Mucosa of descending colon (tissue), 3 donors: Measurements from ENCODE around the gene PIK3CB. TPM values are rescaled to one million over a fixed set of nuclear protein-coding genes. Genes with fewer than 3 reads are reported as not detected.
"Not testable (repeated sequence)": the region's sequence is repeated elsewhere in the genome, so short reads cannot be mapped to it uniquely, and the experiment has no call there.

ENCODE experiments used
- ATAC-seq: fragments of 200-7000 bp; cut with Tn5 transposase; one replicate; pipeline ENCODE4 v1.9.1; 2020; ENCODE audit warnings: mild to moderate bottlenecking, moderate library complexity
- DNase-seq, 3 donors: peaks; one replicate each; pipeline ENCODE4 v3.0.0-alpha.2; 2020
- H3K36me3 ChIP-seq: fragments of 200-600 bp; one replicate; pipeline ENCODE4 v1.8.0; 2021; ENCODE audit warnings: low read depth, mild to moderate bottlenecking
- H3K4me1 ChIP-seq: fragments of 200-600 bp; one replicate; pipeline ENCODE4 v1.8.0; 2021; ENCODE audit warnings: low read depth, mild to moderate bottlenecking
- H3K4me3 ChIP-seq: fragments of 200-600 bp; one replicate; pipeline ENCODE4 v1.8.0; 2021; ENCODE audit warnings: mild to moderate bottlenecking
- H3K9me3 ChIP-seq: fragments of 200-600 bp; one replicate; pipeline ENCODE4 v1.8.0; 2021; ENCODE audit warnings: mild to moderate bottlenecking
- CTCF ChIP-seq: fragments of 200-600 bp; IDR thresholded peaks from one replicate; pipeline ENCODE4 v1.8.0; 2022; ENCODE audit warnings: antibody characterized with exemption, mild to moderate bottlenecking
- intact Hi-C, 2 donors: fragments of 100-400 bp; cut with DNase I in 1 of 2; cut with micrococcal nuclease in 1 of 2; formaldehyde crosslinking; loops; one replicate each; pipeline versions ENCODE4 v1.11.0 to v1.11.1; 2022; cut with DNase I, micrococcal nuclease
- total RNA-seq, 3 donors: library from RNA; stranded (reverse); fragmentation: NEBNext Ultra II Directional in 2 of 3; extraction: Animal tissue kit (Norgen Biotek cat#: 25700) in 2 of 3; gene quantifications; one replicate each; pipeline versions ENCODE4 v1.2.1 to v1.2.4, GENCODE V29; 2021 to 2023
- donor health status: DM: no; HTN: no; CAD: no; lungs with moderate emphysema.
- donor health status: DM: no; HTN: no; CAD: no.
- donor health status: DM: no; HTN: yes; CAD: no.

Gene PIK3CB
- total RNA-seq, 3 donors from 2014 or later, result 44.3 to 57.9 (median 51.8) TPM

- H3K4me3 ChIP-seq, result no peak overlapping the region
- intact Hi-C loops, result no loop called here
- ATAC-seq (no peak), DNase-seq (no peak)
- H3K36me3 ChIP-seq, result no peaks in the 10 kb centered on the region
- H3K9me3 ChIP-seq, result no peaks in the 10 kb centered on the region
- no peak for TF ChIP-seq CTCF
- H3K4me1 ChIP-seq, result no peaks in the 10 kb centered on the region
These were observed 152.1 kb downstream of the PIK3CB start for GRCh38 chr3:138682648-138683047.

GRCh38 chr3:138681463-138682220, 153.1 kb downstream of the PIK3CB start:
- H3K4me3 ChIP-seq, result no peak overlapping the region
- no peaks in the 10 kb centered on the region for H3K9me3 ChIP-seq
- H3K36me3 ChIP-seq, result no peaks in the 10 kb centered on the region
- intact Hi-C loops, result no loop called here
- no peak for DNase-seq
- ATAC-seq, result no peak
- no peaks in the 10 kb centered on the region for H3K4me1 ChIP-seq
- no peak for TF ChIP-seq CTCF

GRCh38 chr3:138680974-138681373, 153.8 kb downstream of the PIK3CB start:
- H3K9me3 ChIP-seq, H3K36me3 ChIP-seq, H3K4me1 ChIP-seq, ATAC-seq, H3K4me3 ChIP-seq, DNase-seq, intact Hi-C loops: not testable (repeated sequence)

GRCh38 chr3:138678874-138679392, 155.8 kb downstream of the PIK3CB start:
- TF ChIP-seq CTCF, result no peak
- ATAC-seq, result no peak
- DNase-seq, result no peak
- intact Hi-C loops, result no loop called here
- Histone ChIP-seq H3K4me3 (no peak overlapping the region), H3K4me1 (no peaks in the 10 kb centered on the region), H3K9me3 (peaks cover 10% of the 10 kb centered on the region), H3K36me3 (no peaks in the 10 kb centered on the region)

GRCh38 chr3:138678086-138678485, 156.6 kb downstream of the PIK3CB start:
- Histone ChIP-seq H3K9me3 (peaks cover 10% of the 10 kb centered on the region), H3K4me1 (no peaks in the 10 kb centered on the region), H3K4me3 (no peak overlapping the region), H3K36me3 (no peaks in the 10 kb centered on the region)
- ATAC-seq, result no peak
- DNase-seq, result no peak
- TF ChIP-seq CTCF, result no peak
- intact Hi-C loops, result no loop called here

GRCh38 chr3:138675393-138675792, 159.3 kb downstream of the PIK3CB start:
- H3K36me3 ChIP-seq, result no peaks in the 10 kb centered on the region
- intact Hi-C loops, result no loop called here
- H3K4me3 ChIP-seq, result no peak overlapping the region
- H3K9me3 ChIP-seq, result peaks cover 10% of the 10 kb centered on the region
- H3K4me1 ChIP-seq, result peaks cover 9% of the 10 kb centered on the region
- no peak for TF ChIP-seq CTCF
- ATAC-seq, result no peak
- no peak for DNase-seq
